ENCODE measurements around the gene SPAG6.

SPAG6 gene

DNA sequence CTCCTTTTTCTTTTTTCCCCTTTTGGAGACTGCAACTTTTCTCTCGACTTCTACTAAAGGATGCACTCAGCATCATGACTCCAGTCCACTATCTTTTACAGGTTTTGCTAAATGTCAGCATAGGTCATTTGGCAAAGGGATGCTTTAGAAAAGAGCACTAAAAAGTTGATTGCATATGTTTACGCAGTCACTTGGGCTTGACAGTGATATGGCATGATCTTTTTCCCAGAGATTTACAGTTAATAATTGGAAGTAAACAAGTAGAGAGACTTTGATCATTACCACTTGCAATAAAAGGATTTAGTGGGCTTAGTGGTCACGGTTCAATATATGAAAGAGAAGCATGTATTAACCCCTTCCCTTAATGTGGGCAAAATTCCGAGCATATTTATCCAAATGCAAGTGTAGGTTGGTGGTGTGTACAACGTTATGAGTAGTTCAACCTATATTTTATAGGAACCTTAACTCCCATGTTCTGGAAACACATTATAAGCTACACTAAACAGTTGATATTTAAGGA, 22.6 kb upstream of the SPAG6 start:
- no peak for DNase-seq

DNA sequence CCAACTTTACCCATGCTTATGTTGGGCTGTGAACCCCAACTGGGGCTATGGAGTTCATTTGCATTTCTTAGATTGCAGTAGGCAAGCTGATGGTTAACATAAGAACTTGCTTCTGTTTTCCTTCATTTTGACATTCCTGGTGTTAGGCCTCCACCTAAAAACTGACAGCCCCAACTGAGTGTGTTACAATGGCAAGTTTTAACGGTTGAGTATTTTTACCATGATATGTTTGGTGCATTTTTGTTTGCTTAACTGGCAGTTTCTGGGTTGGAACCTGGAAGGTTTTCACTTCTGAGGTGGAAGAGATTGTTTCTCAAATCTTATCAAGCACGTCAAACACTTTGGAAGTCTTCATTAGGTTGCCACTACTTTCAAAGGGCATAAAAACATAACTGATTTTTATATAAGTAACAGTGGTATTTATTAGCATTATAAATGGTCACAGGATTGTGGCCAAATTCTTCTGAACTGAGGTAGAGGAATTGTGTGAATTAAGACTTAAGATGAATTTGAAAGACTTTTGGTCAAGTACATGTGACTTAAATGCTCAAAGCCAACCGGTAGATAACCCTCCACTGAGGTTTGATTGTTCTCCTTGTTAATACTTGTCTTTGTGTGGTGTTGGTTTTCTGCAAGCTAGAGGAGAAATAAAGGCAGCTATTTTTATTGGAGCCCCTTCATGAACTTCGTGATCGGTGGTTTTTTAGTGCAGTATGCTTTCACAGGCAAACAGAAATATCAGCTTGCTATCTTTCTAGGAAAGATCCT, 21.6 kb upstream of the SPAG6 start:
- DNase-seq, result no peak

DNA sequence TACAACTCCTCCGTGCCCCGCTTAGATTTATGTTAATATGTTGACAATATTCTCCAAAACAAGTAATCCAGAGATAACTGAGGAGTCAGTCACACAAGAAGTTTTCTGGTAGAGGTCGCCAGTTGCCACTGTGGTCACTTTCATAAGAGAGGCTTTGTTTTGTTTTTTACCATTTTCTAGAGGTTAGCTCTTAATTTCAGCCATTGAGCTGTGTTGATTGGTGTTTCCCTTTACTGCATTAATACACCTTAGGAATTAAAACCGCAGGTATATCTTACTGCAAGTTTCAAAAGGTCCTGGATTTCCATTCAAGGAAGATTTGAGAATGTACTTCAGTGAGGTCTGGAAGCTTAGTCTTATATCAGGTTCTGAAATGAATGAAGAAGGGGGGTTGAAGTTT, 20.9 kb upstream of the SPAG6 start:
- DNase-seq, result no peak

DNA sequence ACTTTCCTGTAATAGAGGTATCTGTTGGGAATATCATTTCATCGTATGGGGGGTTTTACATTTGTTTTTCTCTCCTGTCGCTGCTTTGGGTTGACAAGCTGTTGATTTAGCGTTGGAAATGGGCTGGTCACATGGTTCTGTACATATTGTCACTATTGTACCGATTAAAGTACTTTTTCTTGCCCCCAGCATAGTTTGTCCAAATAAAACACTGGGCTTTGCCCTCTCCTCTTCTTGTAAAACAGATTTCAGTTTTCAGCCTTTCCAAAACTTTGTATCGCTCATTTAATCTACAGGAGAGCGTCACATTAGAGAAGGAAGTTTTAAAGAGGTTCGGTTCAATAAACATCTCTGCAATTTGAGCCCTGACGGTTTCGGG, 20.4 kb upstream of the SPAG6 start:
- no peak for DNase-seq

DNA sequence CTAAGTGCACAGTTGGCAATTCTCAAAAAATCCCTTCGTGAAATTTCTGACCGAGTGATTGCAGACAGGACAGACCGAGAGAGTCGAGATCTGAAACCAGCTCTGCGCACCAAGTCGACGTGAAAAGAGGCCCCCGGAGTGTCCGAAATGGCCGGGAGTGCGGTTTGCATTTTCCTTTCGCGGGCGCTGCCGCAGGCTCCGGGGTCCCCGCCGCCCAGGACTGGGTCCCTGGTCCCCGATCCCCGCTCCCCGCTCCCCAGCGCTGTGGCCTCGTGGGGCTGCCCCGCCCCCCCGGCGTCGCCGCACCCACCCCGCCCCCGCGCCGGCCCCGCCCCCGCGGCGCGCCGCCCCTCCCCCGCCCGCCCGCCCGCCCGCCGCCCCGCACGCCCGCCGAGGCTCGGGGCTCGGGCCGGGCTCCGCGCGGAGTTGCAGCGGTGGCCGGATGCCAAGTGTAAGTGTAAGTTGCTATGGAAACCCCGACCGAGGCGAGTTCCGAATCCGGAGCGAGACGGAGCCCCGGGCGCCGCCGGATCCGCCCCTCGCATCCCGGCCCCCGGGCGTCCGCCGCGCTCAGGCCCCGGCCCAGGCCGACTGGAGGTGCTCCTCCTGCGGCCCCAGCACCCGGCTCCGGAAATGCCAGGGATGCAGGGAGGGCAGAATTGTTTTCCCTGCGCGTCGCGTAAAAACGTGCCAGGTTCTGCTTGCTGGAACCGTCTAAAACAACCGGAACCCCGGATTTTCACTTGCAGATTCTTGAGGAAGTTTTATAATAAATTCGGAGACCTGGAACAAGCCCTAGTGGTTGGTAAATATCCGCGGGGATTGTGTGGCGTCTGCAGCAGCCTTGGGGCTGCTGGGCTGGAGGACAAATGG, 19.8 kb upstream of the SPAG6 start:
- DNase-seq, result peak; percentile 70

DNA sequence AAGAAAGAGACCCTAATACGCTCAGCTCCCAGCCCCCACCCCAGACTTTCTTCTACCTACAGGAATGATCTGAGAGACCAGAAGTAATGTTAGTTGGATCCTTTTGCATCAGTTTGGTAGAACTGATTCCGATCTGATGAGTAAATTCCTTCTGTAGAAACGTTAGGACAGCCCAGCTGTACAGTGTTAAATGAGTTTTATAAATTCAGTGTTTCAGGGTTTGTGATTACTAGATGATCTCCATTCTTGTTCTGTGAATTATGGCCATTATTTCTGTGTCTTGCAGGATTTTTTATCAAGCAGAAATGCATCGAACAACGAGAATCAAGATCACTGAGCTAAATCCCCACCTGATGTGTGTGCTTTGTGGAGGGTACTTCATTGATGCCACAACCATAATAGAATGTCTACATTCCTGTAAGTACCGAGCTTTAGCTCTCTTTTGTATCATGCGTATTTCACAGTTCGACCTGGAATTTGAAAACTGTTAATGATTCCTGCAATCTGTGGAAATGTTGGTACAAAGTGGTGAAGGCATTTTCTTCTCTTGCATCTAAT, 19.1 kb upstream of the SPAG6 start:
- no peak for DNase-seq

DNA sequence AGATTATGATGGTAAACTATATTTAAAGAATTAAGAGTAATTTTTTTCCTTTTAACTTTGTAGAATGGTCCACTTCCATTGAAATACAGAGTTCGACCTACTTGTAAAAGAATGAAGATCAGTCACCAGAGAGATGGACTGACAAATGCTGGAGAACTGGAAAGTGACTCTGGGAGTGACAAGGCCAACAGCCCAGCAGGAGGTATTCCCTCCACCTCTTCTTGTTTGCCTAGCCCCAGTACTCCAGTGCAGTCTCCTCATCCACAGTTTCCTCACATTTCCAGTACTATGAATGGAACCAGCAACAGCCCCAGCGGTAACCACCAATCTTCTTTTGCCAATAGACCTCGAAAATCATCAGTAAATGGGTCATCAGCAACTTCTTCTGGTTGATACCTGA, 16.1 kb upstream of the SPAG6 start:
- DNase-seq, result no peak

DNA sequence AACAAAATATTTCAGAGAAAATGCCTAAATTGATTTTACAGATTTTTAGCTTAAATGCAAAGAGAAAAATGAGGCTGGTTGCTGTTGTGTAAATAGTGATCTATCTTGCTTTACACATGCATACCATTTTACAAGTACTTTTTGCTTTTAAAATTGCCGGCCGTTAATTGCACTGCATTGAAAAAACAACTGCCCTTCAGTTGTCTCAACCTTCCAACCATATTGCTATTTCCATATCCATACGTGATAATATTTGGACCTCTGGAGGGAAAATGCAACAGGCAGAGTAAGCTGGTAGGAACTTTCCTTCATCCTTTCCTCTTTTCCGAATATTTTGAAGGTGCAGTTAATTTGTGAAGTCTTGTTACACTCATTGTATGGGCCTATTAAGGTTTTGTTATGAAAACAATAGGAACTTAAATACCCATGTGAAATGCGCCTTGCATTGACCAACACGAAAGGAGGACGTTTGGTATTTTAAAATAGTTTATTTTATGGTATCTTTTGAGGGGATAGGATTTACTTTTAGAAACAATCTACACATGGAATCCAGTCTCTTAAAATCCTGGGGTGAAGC, 13.1 kb upstream of the SPAG6 start:
- DNase-seq, result no peak

DNA sequence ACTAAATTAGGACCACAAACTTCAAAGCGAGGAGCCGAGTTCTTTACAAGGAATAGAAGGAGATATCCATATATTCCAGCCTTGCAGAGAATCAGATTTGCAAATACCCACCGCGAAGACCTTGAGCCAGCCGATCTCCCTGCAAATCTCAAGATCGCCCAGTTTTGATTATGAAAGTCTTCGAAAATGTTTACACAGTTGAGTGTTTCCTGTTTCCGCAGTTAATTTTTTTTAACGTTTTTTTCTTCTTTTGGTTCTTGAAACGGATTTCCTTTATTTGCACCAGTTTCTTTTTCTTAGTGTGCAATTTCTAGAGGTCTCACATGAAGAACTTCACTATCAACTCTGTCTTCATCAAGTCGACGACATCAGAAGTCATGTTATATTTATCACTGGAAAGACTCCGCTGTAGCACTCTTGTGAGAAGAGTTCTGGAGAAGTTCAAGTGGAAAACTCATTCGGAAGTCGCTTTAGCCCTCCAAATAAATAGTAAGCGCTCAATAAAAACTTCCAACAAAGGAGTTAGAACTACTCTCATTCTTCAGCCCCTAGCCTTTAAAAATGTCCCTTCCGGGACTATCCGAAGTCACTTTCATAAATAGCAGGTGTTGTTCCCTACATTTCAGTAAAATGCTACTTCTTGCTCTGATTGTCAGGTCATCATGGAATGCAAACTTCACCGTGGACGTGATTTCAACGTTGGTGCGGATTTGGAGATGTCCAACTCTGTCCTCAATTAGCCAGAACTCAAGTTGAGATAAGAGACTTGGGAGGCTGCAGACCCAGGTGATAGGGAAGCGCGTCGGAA, 11.9 kb upstream of the SPAG6 start:
- DNase-seq, result peak; percentile 26

DNA sequence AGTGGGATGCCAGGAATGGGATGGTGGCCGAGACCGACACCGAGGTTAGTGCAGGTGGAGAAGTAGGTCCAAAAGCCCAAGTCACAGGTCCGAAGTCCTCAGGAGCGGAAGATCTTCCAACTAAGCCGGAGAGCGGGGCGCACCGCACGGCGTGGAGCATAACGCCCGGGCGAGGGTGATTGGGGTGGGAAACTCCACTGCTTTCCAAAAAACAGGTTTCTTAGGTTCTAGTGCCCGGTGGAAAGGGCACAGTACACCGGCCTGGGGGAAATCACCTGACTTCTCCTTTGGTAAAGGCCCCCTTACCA, 11.4 kb upstream of the SPAG6 start:
- DNase-seq, result no peak

DNA sequence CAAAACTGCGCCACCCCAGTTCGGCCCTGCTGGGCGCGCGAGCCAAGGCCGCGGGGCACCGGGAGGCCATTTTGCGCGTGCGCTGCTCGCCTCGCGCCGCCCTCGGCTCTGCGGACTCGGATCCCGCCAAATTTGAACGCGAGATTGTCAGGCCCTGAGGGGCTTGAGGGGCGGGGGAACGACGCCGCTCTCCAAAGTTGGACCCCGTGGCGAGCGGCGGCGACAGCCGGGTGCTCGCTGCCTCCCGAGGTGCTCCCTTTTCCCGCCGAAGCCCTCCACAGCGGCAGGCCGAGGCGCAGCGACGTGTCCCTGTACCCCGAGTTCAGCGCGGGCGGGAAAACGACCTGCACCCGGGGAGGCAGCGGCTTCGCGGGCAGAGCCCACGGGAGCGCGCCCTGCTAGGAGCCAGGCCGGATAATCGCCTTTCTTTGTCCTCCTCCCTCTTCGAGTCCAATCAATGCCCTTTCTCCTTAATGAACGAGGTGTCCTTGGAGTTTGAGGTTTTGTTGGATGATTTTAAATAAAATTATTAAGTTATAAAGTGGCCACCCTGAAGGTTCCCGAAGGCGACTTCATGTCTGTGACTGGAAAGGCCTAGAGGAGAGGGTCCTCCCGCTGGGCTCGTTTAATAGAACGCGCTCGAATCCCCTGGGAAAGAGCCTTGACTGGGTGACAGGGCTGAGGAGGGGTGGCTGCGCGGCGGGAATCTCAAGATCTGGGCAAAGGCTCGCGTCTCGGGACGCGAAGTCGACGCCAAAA, 10.7 kb upstream of the SPAG6 start:
- no peak for DNase-seq

DNA sequence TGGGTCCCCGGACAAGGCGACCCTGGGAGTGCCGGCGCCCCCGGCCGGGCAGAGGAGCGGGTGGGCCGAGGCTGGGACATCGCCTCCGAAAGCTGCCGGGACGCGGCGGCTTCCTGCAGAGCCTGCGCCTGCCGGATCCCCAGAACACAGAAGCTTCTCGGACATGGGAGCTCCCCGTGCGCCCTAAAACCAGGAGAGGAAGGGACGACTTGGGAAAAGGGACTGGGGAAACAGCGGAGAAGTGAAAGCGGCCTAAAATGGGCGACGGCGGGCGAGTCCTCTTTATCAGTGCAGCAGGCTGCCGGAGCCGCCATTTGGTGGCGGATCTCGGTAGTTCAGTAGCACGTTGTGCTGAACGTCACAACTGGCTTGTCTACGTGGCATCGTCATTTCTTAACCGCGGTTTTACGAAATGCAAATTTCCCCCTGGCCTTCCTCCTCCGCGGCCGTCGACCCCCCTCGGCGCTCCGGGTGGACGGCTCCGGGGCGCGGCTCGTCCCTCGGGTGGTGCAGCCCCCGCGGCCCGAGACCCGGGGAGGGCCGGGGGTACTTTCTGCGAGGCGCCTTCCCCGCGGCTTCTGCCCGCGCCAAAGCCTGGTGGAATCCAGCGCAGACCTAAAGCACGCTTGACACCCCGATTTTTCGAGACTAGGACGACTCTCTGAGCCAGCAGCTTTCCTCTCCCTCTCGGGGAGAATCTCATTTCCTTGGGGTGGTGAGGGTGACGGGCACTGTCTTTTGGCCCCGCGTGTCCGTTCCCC, 9.9 kb upstream of the SPAG6 start:
- DNase-seq, result peak; percentile 76

DNA sequence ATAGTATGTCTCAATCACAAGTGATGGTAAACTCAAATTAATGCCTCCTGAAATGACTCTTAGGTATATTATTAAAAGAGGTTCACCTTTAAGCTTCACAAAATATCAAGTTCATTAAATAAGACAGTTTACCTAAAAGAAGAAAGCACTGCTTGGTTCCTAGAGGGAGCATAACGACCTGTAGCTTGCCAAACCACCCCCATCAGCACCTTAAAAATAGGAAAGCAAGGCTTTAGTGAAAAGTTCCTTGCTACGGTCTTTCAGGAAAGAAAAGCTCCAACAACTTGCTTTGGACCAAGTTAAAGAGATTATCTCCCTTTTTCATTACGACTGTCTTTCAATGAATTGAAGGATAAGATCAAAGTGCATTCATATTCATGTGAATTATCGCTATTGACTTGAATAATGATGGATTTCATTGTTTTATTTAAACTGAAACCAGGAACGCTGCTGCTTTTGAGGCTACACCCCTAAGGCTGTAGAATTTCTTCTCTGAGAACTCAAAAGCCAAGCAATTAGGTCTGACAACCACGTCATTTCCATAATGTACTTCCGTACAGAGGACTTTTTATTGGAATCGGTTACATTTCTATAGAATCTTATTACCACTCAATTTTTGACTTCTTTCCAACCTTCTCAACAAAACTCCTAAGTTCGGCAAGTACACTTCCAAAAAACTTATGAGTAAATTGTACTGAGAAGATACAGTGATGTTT, 7.0 kb upstream of the SPAG6 start:
- DNase-seq, result peak; percentile 29

DNA sequence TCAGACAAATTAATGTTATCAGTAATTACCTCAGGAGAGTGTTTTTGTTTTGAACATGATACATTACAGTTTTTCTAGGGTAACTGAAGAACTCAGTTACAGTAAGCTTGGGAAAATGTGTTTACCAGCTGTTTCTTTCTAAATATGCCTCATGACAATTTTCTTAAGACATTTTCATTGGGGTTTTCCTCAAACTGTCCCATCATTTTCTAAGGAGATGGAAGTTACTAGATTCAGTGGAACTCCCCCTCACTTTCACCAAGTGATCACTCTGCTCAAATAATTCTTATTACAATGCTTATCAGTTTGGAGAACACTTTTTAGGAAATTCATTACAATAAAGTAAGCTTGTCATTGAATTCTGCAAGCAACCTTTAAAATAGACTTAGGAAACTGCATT, 6.4 kb upstream of the SPAG6 start:
- peak; percentile 38 for DNase-seq

DNA sequence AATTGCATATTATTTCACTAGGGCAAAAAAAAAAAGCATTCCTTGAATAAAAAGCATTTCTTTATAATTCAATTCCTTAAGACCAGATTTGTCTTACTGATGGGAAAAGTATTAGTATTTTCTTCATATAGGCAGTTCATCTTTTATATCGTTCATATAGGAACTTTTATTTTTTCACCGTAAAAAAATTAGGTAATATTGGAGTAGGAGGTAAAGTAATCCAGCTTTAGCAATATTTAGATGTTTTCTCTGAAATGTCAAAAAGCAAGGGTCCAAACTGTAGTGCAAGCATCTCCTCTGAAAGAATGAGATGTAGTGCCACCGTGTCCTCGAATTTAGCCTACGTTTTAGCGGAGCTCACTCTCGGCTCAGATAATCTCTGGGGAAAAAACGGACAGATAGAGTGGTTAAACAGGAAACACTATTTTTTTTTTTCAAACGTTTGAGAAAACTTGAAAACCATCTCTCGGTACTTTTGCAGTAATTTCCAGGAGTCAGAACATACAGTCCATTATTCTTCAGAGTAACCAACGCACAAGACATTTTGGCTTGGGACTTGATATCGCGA, 5.5 kb upstream of the SPAG6 start:
- no peak for DNase-seq

DNA sequence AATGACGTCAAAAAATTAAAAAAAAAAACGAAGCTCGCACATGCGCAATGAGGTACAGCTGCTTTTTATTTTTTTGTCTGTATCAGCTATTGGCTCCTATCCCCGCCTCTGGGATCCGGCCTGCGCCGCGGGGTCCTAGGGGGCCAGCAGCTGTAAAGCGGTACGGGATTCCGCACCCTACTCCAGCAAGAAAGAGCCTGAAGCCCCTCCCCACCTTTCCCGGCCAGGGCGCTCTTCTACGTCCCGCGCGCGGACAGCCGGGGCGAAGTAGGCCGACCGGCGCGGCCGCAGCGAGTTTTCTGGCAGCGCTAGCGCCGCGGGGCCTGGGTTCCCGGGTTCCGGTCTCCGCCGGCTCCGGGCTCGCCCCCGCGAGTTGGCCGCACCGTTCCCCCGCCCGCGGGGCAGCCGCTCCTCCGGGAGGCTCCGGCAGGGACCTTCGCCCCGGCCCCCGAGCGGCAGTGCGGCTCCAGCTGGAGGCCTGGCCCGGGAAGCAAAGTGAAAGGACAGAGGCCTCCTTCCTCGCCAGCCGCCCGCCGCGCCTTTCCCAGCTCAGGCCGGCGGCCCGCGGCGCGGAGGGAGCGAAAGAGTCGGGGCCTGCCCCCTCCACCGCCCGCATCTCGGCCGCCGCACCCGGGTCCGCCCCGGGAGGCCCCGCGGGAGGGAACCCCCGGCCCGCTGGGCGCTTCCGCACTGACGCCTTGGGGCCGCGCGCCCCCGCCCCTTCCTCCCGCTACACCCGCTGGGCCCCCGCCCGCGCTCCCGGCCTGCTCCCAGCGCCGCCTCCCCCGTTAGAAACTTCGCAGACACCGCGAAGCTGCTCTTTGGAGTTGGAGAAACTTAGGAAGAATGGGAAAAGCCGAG, 4.7 kb upstream of the SPAG6 start:
- DNase-seq, result peak; percentile 81

DNA sequence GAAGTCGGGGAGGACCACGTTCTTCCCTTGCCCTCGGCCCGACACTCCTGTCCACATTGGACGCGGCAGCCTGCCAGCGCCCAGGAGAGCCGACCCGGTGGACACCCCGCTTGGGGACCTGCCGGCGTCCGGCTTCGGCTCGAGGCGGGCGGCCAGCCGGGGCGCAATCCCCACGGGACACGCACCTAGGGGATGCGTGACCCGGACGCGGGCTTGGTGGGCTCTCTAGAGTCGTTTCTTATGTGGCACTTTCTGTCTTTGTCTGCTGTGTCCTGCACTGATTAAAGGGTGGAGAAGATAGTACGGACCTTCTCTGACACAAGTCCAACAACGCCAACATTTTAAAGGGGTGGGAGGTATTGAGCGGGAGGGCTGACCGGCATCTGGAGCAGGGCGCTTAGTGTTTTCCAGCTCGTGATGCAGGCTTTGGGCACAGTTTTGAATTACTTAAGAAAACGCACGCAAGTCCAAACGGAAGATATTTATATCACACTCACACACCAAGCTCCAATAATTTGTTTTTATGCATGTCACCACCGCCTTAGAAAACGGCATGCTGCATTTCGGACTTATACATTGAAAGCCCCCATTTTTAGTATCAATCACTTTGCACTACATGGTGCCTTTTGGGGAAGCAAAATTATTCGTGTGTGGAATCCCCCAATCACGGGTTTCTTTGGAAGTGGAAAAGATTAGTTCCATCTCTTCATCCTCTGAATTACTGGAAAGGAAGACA, 3.9 kb upstream of the SPAG6 start:
- no peak for DNase-seq

DNA sequence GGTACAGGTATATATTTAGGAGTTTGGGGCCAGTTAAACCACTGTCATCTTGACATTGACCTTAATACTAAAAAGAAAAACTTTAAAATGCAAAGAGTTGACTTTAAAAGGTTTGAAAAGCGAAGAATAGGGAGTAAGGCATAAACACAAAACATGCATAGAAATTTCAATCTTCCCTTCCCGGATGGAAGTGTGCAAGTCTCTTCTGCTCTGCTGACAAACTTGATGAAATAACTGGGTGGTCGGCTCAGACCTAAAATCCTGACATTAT, 3.4 kb upstream of the SPAG6 start:
- DNase-seq, result no peak

DNA sequence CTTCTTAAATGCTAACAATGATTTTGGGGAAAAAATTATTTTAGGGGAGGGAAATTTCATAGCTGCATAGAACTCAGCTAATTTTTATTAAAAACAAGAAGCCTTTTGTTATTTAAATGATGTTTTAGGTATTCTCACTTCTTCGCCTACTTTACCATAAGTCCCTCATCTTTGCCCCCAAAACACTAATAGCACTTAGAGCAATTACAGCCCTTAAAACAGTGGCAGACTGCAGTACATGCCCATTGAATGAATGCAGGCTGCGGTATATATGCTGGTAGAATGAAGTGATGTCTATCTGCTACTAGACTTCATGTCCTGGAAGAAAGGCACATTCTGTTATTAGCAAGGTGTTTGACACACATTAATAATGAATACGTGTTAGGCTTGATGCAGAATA, 2.9 kb upstream of the SPAG6 start:
- DNase-seq, result no peak
